IPS-18a (cell line): Measurements from ENCODE around the gene CBLB.

Source experiments
- H3K27ac ChIP-seq: one replicate; pipeline ENCODE4 v1.5.1; 2013; ENCODE audit warnings: low read length
- H3K27me3 ChIP-seq: one replicate; pipeline ENCODE4 v1.6.1; 2013; ENCODE audit warnings: mild to moderate bottlenecking, low read length; ENCODE audit not compliant: control insufficient read depth, insufficient read depth
- H3K36me3 ChIP-seq: one replicate; pipeline ENCODE4 v1.6.1; 2013; ENCODE audit warnings: low read depth, low read length; ENCODE audit not compliant: control insufficient read depth
- H3K4me1 ChIP-seq: one replicate; pipeline ENCODE4 v1.6.1; 2013; ENCODE audit warnings: low read depth, low read length; ENCODE audit not compliant: control insufficient read depth
- H3K4me3 ChIP-seq: one replicate; pipeline ENCODE4 v1.5.1; 2013; ENCODE audit warnings: low read length
- H3K9ac ChIP-seq: one replicate; pipeline ENCODE4 v1.6.1; 2013; ENCODE audit warnings: mild to moderate bottlenecking, low read length, moderate library complexity
- H3K9me3 ChIP-seq: one replicate; pipeline ENCODE4 v1.6.1; 2013; ENCODE audit warnings: low read depth, low read length; ENCODE audit not compliant: control insufficient read depth

The CBLB gene

DNA sequence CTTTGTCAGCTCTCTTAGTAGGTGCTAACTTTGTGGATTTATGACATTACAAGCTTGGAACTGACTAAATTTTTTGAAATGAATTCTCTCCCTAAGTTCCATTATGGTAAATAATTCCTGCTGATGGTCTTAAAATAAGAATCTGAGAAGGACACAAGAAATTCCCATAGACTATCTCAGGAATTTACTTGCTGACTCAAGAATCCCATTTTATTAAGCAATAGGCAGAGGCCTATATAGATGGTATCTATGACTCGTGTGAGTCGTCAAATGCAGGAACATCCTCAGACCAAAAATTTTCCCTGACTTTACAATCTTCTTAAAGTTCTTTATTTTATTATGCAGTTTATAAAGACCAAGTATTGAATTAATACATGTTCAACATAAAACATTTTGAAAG lies 30.7 kb upstream of the CBLB start:
- Histone ChIP-seq H3K36me3 (no peaks in the 10 kb centered on the region), H3K9ac (no peak overlapping the region), H3K27me3 (no peaks in the 10 kb centered on the region), H3K27ac (no peak overlapping the region), H3K9me3 (no peaks in the 10 kb centered on the region), H3K4me3 (no peak overlapping the region), H3K4me1 (no peaks in the 10 kb centered on the region)

DNA sequence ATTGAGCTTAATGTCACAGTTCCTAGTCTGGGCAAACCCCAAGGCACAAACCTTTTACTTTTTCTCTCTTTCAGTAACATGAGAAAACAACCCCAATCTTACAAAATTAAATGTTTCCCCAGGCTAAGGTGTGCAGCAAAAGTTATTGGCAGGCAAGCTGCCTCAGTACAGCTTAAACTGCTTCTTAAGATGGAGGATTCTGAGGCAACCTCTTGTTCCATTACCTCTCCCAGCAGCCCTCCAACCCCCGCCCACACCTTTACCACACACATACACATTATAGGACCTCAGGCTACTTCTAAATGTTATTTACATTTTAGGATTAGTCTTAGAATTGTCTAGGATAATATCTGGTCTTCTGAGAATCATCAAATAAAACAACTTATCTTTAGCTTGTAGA lies 22.3 kb upstream of the CBLB start:
- no peak overlapping the region for H3K9ac ChIP-seq
- no peaks in the 10 kb centered on the region for H3K4me1 ChIP-seq

DNA sequence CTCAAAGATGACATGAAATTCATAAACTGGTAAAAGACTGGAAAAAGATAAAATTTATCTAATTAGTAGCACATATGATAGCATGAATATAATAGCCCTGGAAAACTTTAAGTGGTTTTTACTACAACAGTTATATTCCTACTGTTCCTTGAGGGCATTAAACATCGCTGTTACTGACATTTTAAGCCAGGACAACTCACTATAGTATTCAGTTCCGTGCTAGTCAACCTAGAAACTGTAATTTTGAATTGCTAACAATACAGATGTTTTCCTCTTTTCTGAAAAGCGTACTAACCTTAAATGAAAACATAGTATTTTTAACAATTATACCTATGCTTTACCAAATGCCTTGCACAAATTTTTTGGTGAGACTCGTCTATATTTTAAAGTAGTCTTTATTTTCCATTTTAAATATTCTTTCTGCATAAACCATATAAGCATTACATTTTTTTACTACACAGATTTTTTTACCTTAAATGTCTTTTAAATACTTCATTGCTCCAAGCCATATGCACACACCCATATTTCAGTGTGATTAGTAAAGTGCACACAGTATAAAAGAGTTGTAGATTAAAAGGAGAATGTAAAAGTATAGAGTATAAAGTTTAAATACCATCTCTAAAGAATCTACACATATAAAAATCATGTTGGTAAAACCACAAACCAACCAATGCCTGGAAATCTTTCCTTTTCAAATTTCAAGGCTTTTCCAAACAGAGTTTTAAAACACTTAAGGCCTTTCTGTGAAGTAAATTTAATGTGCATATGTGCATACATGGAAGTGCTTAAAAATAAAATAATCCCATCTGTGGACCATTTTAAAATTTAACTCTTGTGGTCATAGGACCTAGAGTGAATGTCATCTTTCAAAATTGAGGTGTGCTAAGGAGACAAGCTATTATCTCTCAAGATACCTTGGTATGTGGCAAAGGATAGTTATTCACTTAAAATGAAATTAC lies 20.1 kb upstream of the CBLB start:
- Histone ChIP-seq H3K4me1 (no peaks in the 10 kb centered on the region), H3K9me3 (no peaks in the 10 kb centered on the region), H3K27me3 (no peaks in the 10 kb centered on the region), H3K27ac (no peak overlapping the region), H3K36me3 (no peaks in the 10 kb centered on the region), H3K4me3 (no peak overlapping the region), H3K9ac (no peak overlapping the region)

More for the DNA sequence above, 22.3 kb upstream of the CBLB start:
- Histone ChIP-seq H3K36me3 (no peaks in the 10 kb centered on the region), H3K27me3 (no peaks in the 10 kb centered on the region), H3K9me3 (no peaks in the 10 kb centered on the region), H3K4me3 (no peak overlapping the region), H3K27ac (no peak overlapping the region)

DNA sequence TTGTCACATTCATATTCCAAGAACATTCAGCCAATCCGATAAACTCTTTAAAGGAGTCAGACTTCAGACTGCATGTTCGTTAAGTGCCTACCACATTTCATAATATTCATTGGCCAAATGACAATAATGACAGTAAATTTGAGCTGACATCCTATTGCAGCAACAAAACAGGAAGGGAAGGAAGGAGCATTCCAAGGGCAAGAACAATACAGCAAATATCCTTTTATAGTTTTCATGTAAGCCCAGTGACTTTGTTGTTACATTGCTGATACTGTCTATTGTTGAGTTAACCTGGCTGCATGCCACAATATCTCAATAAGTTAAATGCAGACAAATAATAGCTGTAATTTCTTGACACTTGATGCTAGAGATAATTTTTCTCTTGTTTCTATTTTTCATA lies 16.4 kb upstream of the CBLB start:
- Histone ChIP-seq H3K27ac (no peak overlapping the region), H3K27me3 (no peaks in the 10 kb centered on the region), H3K4me1 (no peaks in the 10 kb centered on the region), H3K9ac (no peak overlapping the region), H3K36me3 (no peaks in the 10 kb centered on the region), H3K4me3 (no peak overlapping the region), H3K9me3 (no peaks in the 10 kb centered on the region)

DNA sequence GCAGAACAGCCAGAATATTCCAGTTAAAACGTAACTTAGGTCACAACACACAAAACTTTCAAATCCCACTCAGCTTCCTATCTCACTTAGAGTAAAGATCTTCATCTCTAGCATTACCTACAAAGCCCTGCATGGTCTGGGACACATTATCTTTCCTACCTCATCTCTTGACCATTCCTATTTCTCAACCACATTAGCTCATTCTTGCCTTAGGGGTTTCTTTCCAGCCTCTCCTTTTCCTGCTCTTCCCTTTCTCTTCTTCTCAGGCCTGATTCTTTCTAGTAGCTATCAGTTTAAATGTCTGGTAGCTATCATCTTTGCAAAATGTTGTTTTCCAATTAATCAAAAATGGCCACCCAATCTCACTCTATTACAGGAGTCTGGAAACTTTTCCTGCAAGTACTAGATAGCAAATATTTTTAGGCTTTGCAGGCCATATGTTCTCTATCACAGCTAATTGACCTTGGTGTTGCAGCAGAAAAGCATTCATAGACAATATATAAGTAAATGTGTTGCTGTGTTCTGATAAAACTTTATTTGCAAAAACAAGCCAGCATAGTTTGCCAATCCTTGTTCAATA lies 15.1 kb upstream of the CBLB start:
- Histone ChIP-seq H3K9me3 (no peaks in the 10 kb centered on the region), H3K4me3 (no peak overlapping the region), H3K36me3 (no peaks in the 10 kb centered on the region), H3K27ac (no peak overlapping the region), H3K9ac (no peak overlapping the region), H3K4me1 (no peaks in the 10 kb centered on the region), H3K27me3 (no peaks in the 10 kb centered on the region)

DNA sequence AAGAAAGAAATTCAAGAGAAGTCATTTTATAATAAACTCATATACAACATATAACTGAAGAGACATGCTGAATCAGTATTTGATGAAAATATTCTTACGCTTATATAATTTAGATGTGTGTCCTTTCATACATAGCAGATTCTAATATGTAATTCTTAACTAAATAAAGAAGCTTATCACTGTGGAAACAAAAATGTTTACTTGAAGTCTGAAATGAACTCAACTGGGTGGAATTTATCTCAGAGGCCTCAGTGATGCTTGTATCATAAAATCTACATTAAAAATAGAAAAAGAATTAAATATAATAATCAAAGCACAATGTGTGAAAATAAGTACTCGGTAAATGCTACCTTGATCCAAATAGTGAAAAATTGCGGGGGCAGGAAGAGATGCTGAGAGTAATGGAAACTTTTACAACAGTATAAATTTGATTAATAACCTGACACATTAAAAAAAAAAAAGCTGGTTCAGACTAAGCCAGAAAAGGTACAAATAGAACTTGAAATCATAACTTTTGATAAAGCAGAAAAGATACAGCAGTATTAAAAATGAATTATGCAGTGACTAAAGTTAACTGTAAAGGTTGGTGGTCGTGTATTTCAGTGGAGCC lies 12.0 kb upstream of the CBLB start:
- Histone ChIP-seq H3K4me3 (no peak overlapping the region), H3K27me3 (no peaks in the 10 kb centered on the region), H3K27ac (no peak overlapping the region), H3K9me3 (no peaks in the 10 kb centered on the region), H3K9ac (no peak overlapping the region), H3K4me1 (peaks cover 7% of the 10 kb centered on the region), H3K36me3 (no peaks in the 10 kb centered on the region)

DNA sequence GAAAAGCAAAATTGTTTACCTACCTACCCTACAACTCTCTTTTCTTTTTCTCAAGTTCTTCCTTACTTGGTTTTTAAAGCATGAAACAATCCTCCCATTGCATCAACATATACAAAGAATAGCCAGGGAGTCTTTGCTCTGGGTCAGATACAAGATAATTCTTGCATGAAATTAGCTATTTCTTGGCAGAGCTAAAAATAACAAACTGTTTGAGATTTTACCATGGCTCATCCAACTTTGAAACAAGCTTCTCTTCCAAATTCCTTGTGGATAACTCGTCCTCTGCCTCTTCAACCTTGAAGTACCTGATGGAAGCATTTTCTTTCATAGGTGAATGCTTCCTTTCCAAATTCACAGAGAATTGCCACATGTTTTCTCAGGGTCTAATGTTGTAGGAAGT lies 9.2 kb upstream of the CBLB start:
- Histone ChIP-seq H3K27ac (no peak overlapping the region), H3K4me3 (no peak overlapping the region), H3K9ac (no peak overlapping the region), H3K36me3 (no peaks in the 10 kb centered on the region), H3K27me3 (no peaks in the 10 kb centered on the region), H3K4me1 (peaks cover 7% of the 10 kb centered on the region), H3K9me3 (no peaks in the 10 kb centered on the region)

DNA sequence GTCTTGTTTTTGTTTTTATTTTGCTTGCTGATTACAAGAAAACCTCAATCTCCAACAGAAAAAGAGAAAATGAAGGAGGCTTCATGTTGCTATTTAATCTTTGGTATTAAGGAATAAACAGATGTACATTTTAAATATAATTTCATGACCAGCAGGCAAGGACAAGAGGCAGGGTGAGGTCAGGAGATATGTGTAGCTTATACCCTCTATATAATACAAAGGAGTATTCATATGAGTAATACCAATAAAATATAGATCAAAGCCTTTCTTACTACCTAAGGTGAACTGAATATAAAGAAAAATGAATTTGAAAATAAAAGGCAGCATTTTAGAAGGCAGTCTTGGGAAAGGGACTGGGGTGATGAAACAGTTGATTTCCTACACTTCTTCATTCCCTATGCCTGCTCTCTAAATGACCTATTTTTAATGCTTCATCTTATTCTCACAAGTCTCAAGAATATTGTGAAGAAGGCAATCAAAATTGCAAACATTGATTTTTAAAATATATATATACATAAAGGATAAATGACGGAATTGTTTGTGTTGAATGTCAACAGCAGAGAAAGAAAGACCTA lies 8.6 kb upstream of the CBLB start:
- H3K9ac ChIP-seq: no peak overlapping the region
- H3K27me3 ChIP-seq: no peaks in the 10 kb centered on the region
- no peak overlapping the region for H3K27ac ChIP-seq
- no peak overlapping the region for H3K4me3 ChIP-seq
- no peaks in the 10 kb centered on the region for H3K9me3 ChIP-seq
- H3K36me3 ChIP-seq: no peaks in the 10 kb centered on the region
- peaks cover 7% of the 10 kb centered on the region for H3K4me1 ChIP-seq

DNA sequence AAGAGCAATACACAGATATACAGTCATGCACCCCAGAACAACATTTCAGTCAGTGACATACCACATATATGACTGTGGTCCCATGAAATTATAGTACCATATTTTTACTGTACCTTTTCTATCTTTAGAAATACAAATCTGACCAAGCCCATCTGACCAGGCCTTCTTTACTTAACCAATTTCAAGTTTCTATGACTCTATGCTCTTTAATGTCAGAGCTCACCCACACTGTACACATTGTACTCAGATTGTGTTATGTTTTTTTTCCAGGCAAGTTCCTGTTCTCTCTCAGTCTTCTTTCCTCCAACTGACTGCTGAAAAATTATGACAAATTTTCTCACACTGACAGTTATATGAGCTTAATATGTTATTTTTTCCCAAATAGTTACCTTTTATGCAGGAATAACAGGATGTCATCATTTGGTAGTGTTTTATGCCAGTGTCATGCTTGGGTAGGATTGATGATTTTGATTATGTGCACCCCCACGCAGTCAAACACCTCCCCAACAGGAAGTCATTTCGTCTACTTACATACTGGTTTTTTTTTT lies 8.0 kb upstream of the CBLB start:
- H3K4me3 ChIP-seq: no peak overlapping the region
- peaks cover 7% of the 10 kb centered on the region for H3K4me1 ChIP-seq
- no peaks in the 10 kb centered on the region for H3K36me3 ChIP-seq
- H3K9me3 ChIP-seq: no peaks in the 10 kb centered on the region
- H3K9ac ChIP-seq: no peak overlapping the region
- H3K27me3 ChIP-seq: no peaks in the 10 kb centered on the region
- H3K27ac ChIP-seq: no peak overlapping the region

DNA sequence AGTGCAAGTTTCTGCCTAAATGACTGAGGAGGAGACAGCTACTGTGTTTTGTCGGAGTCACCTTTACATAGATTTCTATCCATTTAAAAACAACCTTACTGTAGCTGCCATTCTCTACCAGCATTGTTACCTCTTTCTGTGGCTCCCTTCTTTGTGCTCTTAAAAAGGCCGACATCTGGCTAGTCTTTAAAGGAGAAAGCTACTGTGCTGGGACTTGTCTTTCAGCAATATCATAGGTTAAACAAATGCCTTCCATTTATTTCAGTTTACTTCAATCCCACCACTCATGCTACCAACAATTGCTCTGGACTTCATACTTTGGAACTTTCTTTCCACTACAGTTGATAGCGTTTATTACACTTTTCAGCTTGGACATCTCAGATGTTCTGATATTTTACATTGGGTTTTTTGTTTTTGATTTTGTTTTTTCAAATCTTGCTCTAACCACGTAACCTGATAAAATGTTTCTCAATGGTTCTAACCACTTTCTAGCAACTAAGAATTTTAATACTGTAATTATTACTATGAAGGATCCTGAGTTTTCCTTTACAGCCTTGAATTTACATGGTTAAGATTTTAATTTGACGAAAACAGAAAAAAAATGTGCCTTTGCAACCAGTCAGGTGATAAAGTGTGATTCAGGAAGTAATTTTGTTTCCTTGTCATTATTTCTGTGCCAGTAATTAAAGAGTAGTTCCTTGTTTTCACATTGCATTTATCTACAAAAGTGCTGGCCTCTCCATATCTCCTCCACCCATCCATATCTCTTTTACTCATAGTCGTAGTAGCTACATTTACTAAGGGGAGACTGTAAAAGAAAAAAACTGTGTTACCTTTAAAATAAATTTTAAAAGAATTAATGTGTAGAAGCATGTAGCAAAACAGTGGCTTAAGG lies 1.3 kb upstream of the CBLB start:
- H3K27ac ChIP-seq: peak overlapping the region; percentile 16
- peak overlapping the region; percentile 78 for H3K9ac ChIP-seq
- H3K4me3 ChIP-seq: peak overlapping the region; percentile 96
- no peaks in the 10 kb centered on the region for H3K27me3 ChIP-seq
- no peaks in the 10 kb centered on the region for H3K9me3 ChIP-seq
- peaks cover 20% of the 10 kb centered on the region for H3K4me1 ChIP-seq
- H3K36me3 ChIP-seq: no peaks in the 10 kb centered on the region

DNA sequence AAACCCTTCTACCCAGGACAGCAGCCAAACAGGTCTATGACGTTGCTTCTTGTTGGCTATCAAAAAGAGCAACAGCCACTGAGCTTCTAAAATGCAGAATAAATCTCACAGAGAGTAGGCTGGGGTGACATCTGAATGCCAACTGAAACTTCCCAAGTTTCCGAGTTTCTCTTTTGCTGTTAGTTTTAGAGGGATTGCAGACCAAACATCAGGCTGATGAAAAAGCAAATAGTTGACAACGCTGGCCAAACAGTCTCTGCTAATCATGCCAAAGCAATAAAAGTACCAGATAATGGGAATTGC lies 670 bp upstream of the CBLB start:
- Histone ChIP-seq H3K36me3 (peaks cover under 1% of the 10 kb centered on the region), H3K27ac (no peak overlapping the region), H3K4me3 (peak overlapping the region; percentile 96), H3K27me3 (no peaks in the 10 kb centered on the region), H3K4me1 (peaks cover 20% of the 10 kb centered on the region), H3K9me3 (no peaks in the 10 kb centered on the region), H3K9ac (peak overlapping the region; percentile 78)
